Mesendoderm (in vitro differentiated cells): ENCODE measurements around the gene TCERG1.

Experiments
- DNase-seq: peaks from one replicate; pipeline ENCODE4 v3.0.0; 2013
- H2AK5ac ChIP-seq: 2 replicates; pipeline ENCODE4 v1.6.1; 2013; ENCODE audit warnings: low read length, inconsistent platforms
- H2BK120ac ChIP-seq: 2 replicates; pipeline ENCODE4 v1.6.1; 2013; ENCODE audit warnings: low read depth, mild to moderate bottlenecking, low read length, moderate library complexity, mixed read lengths
- H2BK15ac ChIP-seq: replicated peaks from 2 replicates; pipeline ENCODE4 v1.6.1; 2013; ENCODE audit warnings: low read depth, mild to moderate bottlenecking, moderate library complexity
- H2BK5ac ChIP-seq: 2 replicates; pipeline ENCODE4 v1.6.1; 2013; ENCODE audit warnings: low read length, inconsistent platforms
- H3K18ac ChIP-seq: 2 replicates; pipeline ENCODE4 v1.6.1; 2013; ENCODE audit warnings: mild to moderate bottlenecking, low read length, mixed read lengths
- H3K23ac ChIP-seq: one replicate; pipeline ENCODE4 v1.6.1; 2013; ENCODE audit warnings: low read length
- H3K27ac ChIP-seq: 2 replicates; pipeline ENCODE4 v1.5.1; 2013; ENCODE audit warnings: low read depth, mild to moderate bottlenecking, inconsistent platforms, low read length, moderate library complexity
- H3K27me3 ChIP-seq: 2 replicates; pipeline ENCODE4 v1.6.1; 2013; ENCODE audit warnings: low read length, control low read depth, mild to moderate bottlenecking, inconsistent platforms; ENCODE audit not compliant: insufficient read depth, poor library complexity
- H3K36me3 ChIP-seq: 2 replicates; pipeline ENCODE4 v1.6.1; 2013; ENCODE audit warnings: low read length, inconsistent platforms; ENCODE audit not compliant: control insufficient read depth, insufficient read depth
- H3K4ac ChIP-seq: one replicate; pipeline ENCODE4 v1.6.1; 2013; ENCODE audit warnings: low read depth, mild to moderate bottlenecking, low read length, moderate library complexity
- H3K4me1 ChIP-seq: 2 replicates; pipeline ENCODE4 v1.6.1; 2013; ENCODE audit warnings: low read depth, low read length, inconsistent platforms; ENCODE audit not compliant: control insufficient read depth
- H3K4me2 ChIP-seq: 2 replicates; pipeline ENCODE4 v1.6.1; 2013; ENCODE audit warnings: low read length
- H3K4me3 ChIP-seq: 2 replicates; pipeline ENCODE4 v1.5.1; 2013; ENCODE audit warnings: mild to moderate bottlenecking, low read length
- H3K56ac ChIP-seq: one replicate; pipeline ENCODE4 v1.6.1; 2013; ENCODE audit warnings: low read length
- H3K79me1 ChIP-seq: 2 replicates; pipeline ENCODE4 v1.6.1; 2013; ENCODE audit warnings: low read length, inconsistent platforms
- H3K79me2 ChIP-seq: 2 replicates; pipeline ENCODE4 v1.6.1; 2013; ENCODE audit warnings: mild to moderate bottlenecking, low read length; ENCODE audit not compliant: control insufficient read depth, insufficient read depth
- H3K9ac ChIP-seq: 2 replicates; pipeline ENCODE4 v1.6.1; 2013; ENCODE audit warnings: low read length, inconsistent platforms
- H4K5ac ChIP-seq: one replicate; pipeline ENCODE4 v1.6.1; 2013; ENCODE audit warnings: low read length
- H4K8ac ChIP-seq: one replicate; pipeline ENCODE4 v1.6.1; 2013; ENCODE audit warnings: low read depth, mild to moderate bottlenecking, control low read depth, low read length, moderate library complexity
- WGBS: extraction: QIAGEN DNeasy Blood & Tissue Kit; methylation state at CpG from one replicate; pipeline ENCODE4 v1.1.7; 2013; ENCODE audit warnings: low lambda C conversion rate, missing lambda C conversion rate; ENCODE audit not compliant: insufficient coverage; ENCODE audit errors: extremely low coverage; 5-methylcytosine and 5-hydroxymethylcytosine counted together

The TCERG1 gene

GRCh38 chr5:146514575-146514974 is 67.4 kb downstream of the TCERG1 start:
- Histone ChIP-seq H3K27me3 (no peaks in the 10 kb centered on the region), H2AK5ac (no peak overlapping the region), H3K4me3 (no peak overlapping the region), H3K9ac (no peak overlapping the region), H3K18ac (no peak overlapping the region), H3K56ac (peak overlapping the region; percentile 25), H3K79me1 (no peaks in the 10 kb centered on the region), H3K36me3 (no peaks in the 10 kb centered on the region), H2BK15ac (no peak overlapping the region), H4K8ac (no peak overlapping the region), H3K4me1 (peaks cover 7% of the 10 kb centered on the region), H2BK5ac (no peak overlapping the region), H3K79me2 (no peaks in the 10 kb centered on the region), H4K5ac (no peak overlapping the region), H2BK120ac (no peak overlapping the region), H3K4me2 (no peak overlapping the region), H3K4ac (no peak overlapping the region), H3K23ac (no peak overlapping the region), H3K27ac (no peak overlapping the region)
- WGBS: no CpG with 5 or more reads among the region's 1 CpG
- DNase-seq: no peak

- Histone ChIP-seq H3K4me1 (peaks cover 7% of the 10 kb centered on the region), H3K4me3 (no peak overlapping the region), H3K79me1 (no peaks in the 10 kb centered on the region), H3K18ac (no peak overlapping the region), H3K56ac (peak overlapping the region; percentile 35), H2BK120ac (no peak overlapping the region), H4K8ac (no peak overlapping the region), H2BK5ac (peak overlapping the region; percentile 37), H3K23ac (no peak overlapping the region), H3K9ac (no peak overlapping the region), H3K4ac (no peak overlapping the region), H3K27ac (no peak overlapping the region), H4K5ac (no peak overlapping the region), H3K27me3 (no peaks in the 10 kb centered on the region), H3K4me2 (no peak overlapping the region), H2AK5ac (no peak overlapping the region), H3K36me3 (no peaks in the 10 kb centered on the region), H2BK15ac (no peak overlapping the region), H3K79me2 (no peaks in the 10 kb centered on the region)
- WGBS: no CpG with 5 or more reads among the region's 10 CpGs
- DNase-seq: no peak
Observed at GRCh38 chr5:146515473-146516150, 68.5 kb downstream of the TCERG1 start.

DNA sequence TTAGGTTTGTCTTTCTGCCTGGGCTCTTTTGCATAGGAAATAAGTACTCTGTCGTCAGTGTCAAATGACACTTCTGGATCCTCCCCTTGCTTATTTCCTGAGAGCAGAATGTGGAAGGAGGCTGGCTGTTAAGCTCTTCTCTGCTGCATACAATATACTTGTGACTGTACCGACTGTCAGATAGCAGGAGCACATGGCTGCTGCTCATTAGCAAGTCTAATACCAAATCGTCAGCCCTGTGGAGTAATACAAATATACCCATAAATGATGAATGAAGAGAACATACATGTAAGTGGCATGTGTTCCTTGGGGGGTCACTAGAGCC is 69.0 kb downstream of the TCERG1 start, which contains the start of gene GPR151:
Gene GPR151, minus strand, starts transcription at position 40 of the 325 bp plus-strand sequence. CDS start 77 bp downstream, outside the sequence.
- Histone ChIP-seq H3K36me3 (no peaks in the 10 kb centered on the region), H3K79me2 (no peaks in the 10 kb centered on the region), H4K5ac (no peak within 1 kb of the TSS), H3K9ac (no peak within 1 kb of the TSS), H3K56ac (peak within 1 kb of the TSS; percentile 35), H2AK5ac (no peak within 1 kb of the TSS), H2BK120ac (no peak within 1 kb of the TSS), H3K79me1 (no peaks in the 10 kb centered on the region), H4K8ac (no peak within 1 kb of the TSS), H3K18ac (no peak within 1 kb of the TSS), H3K27me3 (no peaks in the 10 kb centered on the region), H3K23ac (no peak within 1 kb of the TSS), H2BK5ac (peak within 1 kb of the TSS; percentile 37), H3K4me3 (no peak within 1 kb of the TSS), H3K4me2 (no peak within 1 kb of the TSS), H3K4ac (no peak within 1 kb of the TSS), H3K4me1 (peaks cover 7% of the 10 kb centered on the region), H3K27ac (no peak within 1 kb of the TSS), H2BK15ac (no peak within 1 kb of the TSS)
- DNase-seq: peak; percentile 80
- WGBS: no CpG with 5 or more reads among the region's 3 CpGs

DNA sequence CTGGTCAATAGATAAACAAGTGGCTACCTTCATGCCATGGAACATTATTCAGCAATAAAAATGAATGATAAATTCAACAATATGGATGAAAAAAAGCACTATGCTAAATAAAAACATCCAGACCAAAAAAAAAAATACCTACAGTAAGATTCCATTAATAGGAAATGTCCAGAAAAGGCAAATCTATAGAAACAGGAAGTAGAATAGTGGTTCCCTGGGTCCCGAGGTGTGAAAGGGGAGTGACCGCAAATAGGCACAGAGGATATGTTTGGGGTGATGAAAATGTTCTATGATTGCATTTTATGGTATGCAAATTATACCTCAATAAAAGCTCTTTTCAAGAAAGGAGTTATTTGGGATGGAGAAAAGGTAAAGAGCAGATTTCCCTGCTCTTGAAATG is 72.4 kb downstream of the TCERG1 start:
- no peak overlapping the region for H3K4ac ChIP-seq
- H3K27me3 ChIP-seq: no peaks in the 10 kb centered on the region
- no peak overlapping the region for H3K56ac ChIP-seq
- H4K8ac ChIP-seq: no peak overlapping the region
- H3K9ac ChIP-seq: no peak overlapping the region
- H2AK5ac ChIP-seq: no peak overlapping the region
- no peak overlapping the region for H2BK15ac ChIP-seq
- H3K79me1 ChIP-seq: no peaks in the 10 kb centered on the region
- H3K27ac ChIP-seq: no peak overlapping the region
- no peak overlapping the region for H4K5ac ChIP-seq
- H3K79me2 ChIP-seq: no peaks in the 10 kb centered on the region
- no CpG with 5 or more reads among the region's 2 CpGs for WGBS
- no peak overlapping the region for H3K23ac ChIP-seq
- H3K4me3 ChIP-seq: no peak overlapping the region
- no peak overlapping the region for H2BK5ac ChIP-seq
- peaks cover 7% of the 10 kb centered on the region for H3K4me1 ChIP-seq
- H3K4me2 ChIP-seq: no peak overlapping the region
- no peaks in the 10 kb centered on the region for H3K36me3 ChIP-seq
- H2BK120ac ChIP-seq: no peak overlapping the region
- no peak overlapping the region for H3K18ac ChIP-seq
- no peak for DNase-seq

- Histone ChIP-seq H3K79me1 (no peaks in the 10 kb centered on the region), H3K56ac (no peak overlapping the region), H3K4me1 (peaks cover 4% of the 10 kb centered on the region), H3K18ac (no peak overlapping the region), H3K4me2 (no peak overlapping the region), H3K9ac (no peak overlapping the region), H3K4me3 (no peak overlapping the region), H2BK5ac (no peak overlapping the region), H4K8ac (no peak overlapping the region), H3K27ac (no peak overlapping the region), H3K36me3 (no peaks in the 10 kb centered on the region), H3K27me3 (no peaks in the 10 kb centered on the region), H2AK5ac (no peak overlapping the region), H3K79me2 (no peaks in the 10 kb centered on the region), H3K4ac (no peak overlapping the region), H3K23ac (no peak overlapping the region), H4K5ac (no peak overlapping the region), H2BK120ac (no peak overlapping the region), H2BK15ac (no peak overlapping the region)
- peak; percentile 45 for DNase-seq
- no CpG with 5 or more reads among the region's 2 CpGs for WGBS
Observed at GRCh38 chr5:146520731-146521130, 73.6 kb downstream of the TCERG1 start.
